Esophagus (tissue), 2 donors: ENCODE data around the gene FBXL17. TPM values are rescaled to one million over a fixed set of nuclear protein-coding genes. Genes with fewer than 3 reads are reported as not detected.

Experiments
- H3K27ac ChIP-seq, 2 donors: one replicate each; pipeline ENCODE4 v1.5.1; 2013; ENCODE audit warnings: low read depth in 2 of 2, mild to moderate bottlenecking in 2 of 2, inconsistent platforms in 1 of 2, low read length in 1 of 2, moderate library complexity in 1 of 2
- H3K27me3 ChIP-seq, 2 donors: one replicate each; pipeline ENCODE4 v1.6.1; 2013; ENCODE audit warnings: low read length in 2 of 2, control low read depth in 1 of 2, mild to moderate bottlenecking in 1 of 2; ENCODE audit not compliant: insufficient read depth in 2 of 2, control insufficient read depth in 1 of 2
- H3K36me3 ChIP-seq, 2 donors: one replicate each; pipeline ENCODE4 v1.6.1; 2013; ENCODE audit warnings: low read length in 1 of 2; ENCODE audit not compliant: control insufficient read depth in 2 of 2, insufficient read depth in 2 of 2
- H3K4me1 ChIP-seq, 2 donors: one replicate each; pipeline ENCODE4 v1.6.1; 2013; ENCODE audit warnings: low read length in 1 of 2; ENCODE audit not compliant: control insufficient read depth in 2 of 2, insufficient read depth in 2 of 2
- H3K4me3 ChIP-seq, 2 donors: one replicate each; pipeline ENCODE4 v1.5.1; 2013; ENCODE audit warnings: low read length in 2 of 2, mild to moderate bottlenecking in 2 of 2, low read depth in 1 of 2, moderate library complexity in 1 of 2
- H3K9me3 ChIP-seq, 2 donors: one replicate each; pipeline ENCODE4 v1.6.1; 2013; ENCODE audit warnings: mild to moderate bottlenecking in 2 of 2, low read depth in 1 of 2, low read length in 1 of 2, moderate library complexity in 1 of 2; ENCODE audit not compliant: control insufficient read depth in 2 of 2, insufficient read depth in 1 of 2
- WGBS, 2 donors: extraction: QIAGEN DNeasy Blood & Tissue Kit; methylation state at CpG; one replicate each; pipeline ENCODE4 v1.1.7; 2013; 5-methylcytosine and 5-hydroxymethylcytosine counted together
- polyA plus RNA-seq, 2 donors: library from polyadenylated mRNA; stranded (reverse); fragments of 200-250 nt; gene quantifications; one replicate each; pipeline ENCODE4 v1.2.3, GENCODE V29; 2013
- donor health status: healthy with polysubstance abuse.
- donor health status: Bipolar disorder and iron deficiency.

FBXL17 gene
- polyA plus RNA-seq, 2 donors: 3.0 to 5.5 TPM

GRCh38 chr5:107887166-107887943, 494.5 kb downstream of the FBXL17 start:
- no peaks in the 10 kb centered on the region for H3K27me3 ChIP-seq
- H3K9me3 ChIP-seq: no peaks in the 10 kb centered on the region
- H3K4me3 ChIP-seq: no peak overlapping the region
- no peaks in the 10 kb centered on the region for H3K4me1 ChIP-seq
- 29 to 41% methylated on average over 11 of the region's 11 CpGs for WGBS, 2 donors
- no peak overlapping the region for H3K27ac ChIP-seq
- H3K36me3 ChIP-seq: no peaks in the 10 kb centered on the region

GRCh38 chr5:107885601-107886000, 496.3 kb downstream of the FBXL17 start:
- no peaks in the 10 kb centered on the region for H3K9me3 ChIP-seq
- no peak overlapping the region for H3K4me3 ChIP-seq
- H3K36me3 ChIP-seq: no peaks in the 10 kb centered on the region
- WGBS, 2 donors: 84 to 95% methylated on average over 2 of the region's 2 CpGs
- H3K27ac ChIP-seq: no peak overlapping the region
- H3K27me3 ChIP-seq: no peaks in the 10 kb centered on the region
- no peaks in the 10 kb centered on the region for H3K4me1 ChIP-seq

- WGBS, 2 donors: 80 to 93% methylated on average over 1 of the region's 1 CpG
Observed at GRCh38 chr5:107884871-107885270, 497.0 kb downstream of the FBXL17 start.

GRCh38 chr5:107878661-107879060, 503.2 kb downstream of the FBXL17 start:
- H3K4me3 ChIP-seq: no peak overlapping the region
- no peaks in the 10 kb centered on the region for H3K27me3 ChIP-seq
- H3K36me3 ChIP-seq: no peaks in the 10 kb centered on the region
- no peaks in the 10 kb centered on the region for H3K9me3 ChIP-seq
- no peak overlapping the region for H3K27ac ChIP-seq
- WGBS, 2 donors: 67 to 72% methylated on average over 4 of the region's 4 CpGs
- H3K4me1 ChIP-seq: no peaks in the 10 kb centered on the region

More at GRCh38 chr5:107884871-107885270, 497.0 kb downstream of the FBXL17 start:
- Histone ChIP-seq H3K4me1 (no peaks in the 10 kb centered on the region), H3K36me3 (no peaks in the 10 kb centered on the region), H3K27me3 (no peaks in the 10 kb centered on the region), H3K4me3 (no peak overlapping the region), H3K9me3 (no peaks in the 10 kb centered on the region), H3K27ac (no peak overlapping the region)

DNA sequence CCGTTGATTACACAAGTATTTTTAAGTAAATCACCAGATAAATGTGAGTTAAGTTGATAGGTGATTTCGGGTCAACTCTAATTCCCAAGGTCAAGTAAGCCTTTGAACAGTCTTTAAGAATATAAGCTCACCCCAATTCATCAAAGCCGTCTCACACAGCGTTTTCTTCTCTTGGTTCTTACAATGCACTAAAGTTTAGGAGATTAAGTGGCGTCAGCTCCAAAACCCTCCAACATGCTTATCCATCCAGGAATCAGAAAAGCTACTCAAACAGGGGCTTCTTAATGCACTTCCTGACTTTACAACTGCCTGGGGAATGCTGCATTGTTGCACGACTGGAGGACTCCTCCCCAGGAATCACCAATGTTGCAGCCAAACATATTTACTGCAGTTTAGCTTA, 505.0 kb downstream of the FBXL17 start:
- 83 to 87% methylated on average over 6 of the region's 6 CpGs for WGBS, 2 donors
- H3K4me3 ChIP-seq: no peak overlapping the region
- H3K27ac ChIP-seq: no peak overlapping the region
- no peaks in the 10 kb centered on the region for H3K9me3 ChIP-seq
- no peaks in the 10 kb centered on the region for H3K27me3 ChIP-seq
- no peaks in the 10 kb centered on the region for H3K4me1 ChIP-seq
- H3K36me3 ChIP-seq: no peaks in the 10 kb centered on the region

GRCh38 chr5:107876261-107876660, 505.6 kb downstream of the FBXL17 start:
- Histone ChIP-seq H3K4me3 (no peak overlapping the region), H3K27ac (no peak overlapping the region), H3K36me3 (no peaks in the 10 kb centered on the region), H3K9me3 (no peaks in the 10 kb centered on the region), H3K27me3 (no peaks in the 10 kb centered on the region), H3K4me1 (no peaks in the 10 kb centered on the region)
- 83 to 92% methylated on average over 7 of the region's 7 CpGs for WGBS, 2 donors

- Histone ChIP-seq H3K27me3 (no peaks in the 10 kb centered on the region), H3K4me1 (no peaks in the 10 kb centered on the region), H3K27ac (no peak overlapping the region), H3K9me3 (no peaks in the 10 kb centered on the region), H3K4me3 (no peak overlapping the region), H3K36me3 (no peaks in the 10 kb centered on the region)
- 90 to 93% methylated on average over 9 of the region's 9 CpGs for WGBS, 2 donors
Observed at GRCh38 chr5:107875833-107876232, 506.1 kb downstream of the FBXL17 start.

GRCh38 chr5:107874795-107875194, 507.1 kb downstream of the FBXL17 start:
- no peaks in the 10 kb centered on the region for H3K36me3 ChIP-seq
- H3K27me3 ChIP-seq: no peaks in the 10 kb centered on the region
- H3K4me3 ChIP-seq: no peak overlapping the region
- H3K27ac ChIP-seq: no peak overlapping the region
- no peaks in the 10 kb centered on the region for H3K9me3 ChIP-seq
- H3K4me1 ChIP-seq: no peaks in the 10 kb centered on the region

GRCh38 chr5:107873877-107874276, 508.0 kb downstream of the FBXL17 start:
- no peak overlapping the region for H3K4me3 ChIP-seq
- no peaks in the 10 kb centered on the region for H3K36me3 ChIP-seq
- WGBS, 2 donors: 42 to 44% methylated on average over 2 of the region's 2 CpGs
- H3K4me1 ChIP-seq: no peaks in the 10 kb centered on the region
- no peaks in the 10 kb centered on the region for H3K9me3 ChIP-seq
- H3K27ac ChIP-seq: no peak overlapping the region
- no peaks in the 10 kb centered on the region for H3K27me3 ChIP-seq

- H3K4me3 ChIP-seq: no peak overlapping the region
- H3K4me1 ChIP-seq: no peaks in the 10 kb centered on the region
- no peaks in the 10 kb centered on the region for H3K9me3 ChIP-seq
- H3K27me3 ChIP-seq: no peaks in the 10 kb centered on the region
- WGBS, 2 donors: 86 to 99% methylated on average over 3 of the region's 3 CpGs
- no peak overlapping the region for H3K27ac ChIP-seq
- no peaks in the 10 kb centered on the region for H3K36me3 ChIP-seq
Observed at GRCh38 chr5:107871023-107871422, 510.9 kb downstream of the FBXL17 start.
